Astrocyte (in vitro differentiated cells and primary cell): ENCODE results near the gene KTI12. TPM values are rescaled to one million over a fixed set of nuclear protein-coding genes. Genes with fewer than 3 reads are reported as not detected.

Source experiments
- DNase-seq: peaks from one replicate; pipeline ENCODE4 v3.0.0-alpha.2; 2010; ENCODE audit warnings: low read depth
- FAIRE-seq: peaks from 2 replicates; lab custom pipeline; 2011; peaks lifted over from hg19 to GRCh38; lab: Jason Lieb, UNC
- H2AFZ ChIP-seq: 2 replicates; pipeline ENCODE4 v1.6.0; 2012; ENCODE audit warnings: low read depth, low read length, inconsistent platforms
- H3K27ac ChIP-seq: 2 replicates; pipeline ENCODE4 v1.5.1; 2011; ENCODE audit warnings: low read depth, low read length, inconsistent platforms
- H3K27me3 ChIP-seq: 2 replicates; pipeline ENCODE4 v1.6.0; 2011; ENCODE audit warnings: low read length, inconsistent platforms; ENCODE audit not compliant: insufficient read depth
- H3K36me3 ChIP-seq: 2 replicates; pipeline ENCODE4 v1.5.1; 2011; ENCODE audit warnings: low read length, inconsistent platforms; ENCODE audit not compliant: insufficient read depth
- H3K4me1 ChIP-seq: 2 replicates; pipeline ENCODE4 v1.5.1; 2011; ENCODE audit warnings: low read length, inconsistent platforms; ENCODE audit not compliant: insufficient read depth
- H3K4me2 ChIP-seq: 2 replicates; pipeline ENCODE4 v1.6.0; 2012; ENCODE audit warnings: low read length, inconsistent platforms
- H3K4me3 ChIP-seq: 2 replicates; pipeline ENCODE4 v1.5.1; 2011; ENCODE audit warnings: low read depth, mild to moderate bottlenecking, low read length, inconsistent platforms; ENCODE audit not compliant: insufficient read depth
- H3K79me2 ChIP-seq: 2 replicates; pipeline ENCODE4 v1.6.0; 2012; ENCODE audit warnings: mild to moderate bottlenecking, low read length, inconsistent platforms; ENCODE audit not compliant: insufficient read depth
- H3K9ac ChIP-seq: 2 replicates; pipeline ENCODE4 v1.6.0; 2012; ENCODE audit warnings: mild to moderate bottlenecking, low read length, inconsistent platforms
- H3K9me3 ChIP-seq: 2 replicates; pipeline ENCODE4 v1.5.1; 2012; ENCODE audit warnings: low read depth, mild to moderate bottlenecking, low read length, inconsistent platforms; ENCODE audit not compliant: insufficient read depth
- H4K20me1 ChIP-seq: 2 replicates; pipeline ENCODE4 v1.6.0; 2012; ENCODE audit warnings: low read length, inconsistent platforms; ENCODE audit not compliant: insufficient read depth
- H3K27ac Mint-ChIP-seq: one replicate; pipeline ENCODE4 v1.8.0; 2021; ENCODE audit warnings: mild to moderate bottlenecking, mixed read lengths; ENCODE audit not compliant: unreplicated experiment
- H3K27me3 Mint-ChIP-seq: one replicate; pipeline ENCODE4 v1.8.0; 2021; ENCODE audit warnings: low read depth, mixed read lengths; ENCODE audit not compliant: unreplicated experiment
- H3K36me3 Mint-ChIP-seq: one replicate; pipeline ENCODE4 v1.8.0; 2021; ENCODE audit warnings: low read depth, mixed read lengths; ENCODE audit not compliant: unreplicated experiment
- H3K4me1 Mint-ChIP-seq: one replicate; pipeline ENCODE4 v1.8.0; 2021; ENCODE audit warnings: low read depth, mixed read lengths; ENCODE audit not compliant: unreplicated experiment
- H3K4me3 Mint-ChIP-seq: one replicate; pipeline ENCODE4 v1.8.0; 2021; ENCODE audit warnings: mild to moderate bottlenecking, moderate library complexity, mixed read lengths; ENCODE audit not compliant: unreplicated experiment
- H3K9me3 Mint-ChIP-seq: one replicate; pipeline ENCODE4 v1.8.0; 2021; ENCODE audit warnings: mild to moderate bottlenecking, mixed read lengths; ENCODE audit not compliant: unreplicated experiment
- CTCF ChIP-seq: IDR thresholded peaks from 2 replicates; pipeline ENCODE4 v1.5.1; 2011; ENCODE audit warnings: low read depth, mild to moderate bottlenecking, inconsistent platforms, low read length, moderate library complexity; ENCODE audit not compliant: insufficient read depth
- EZH2 ChIP-seq: IDR thresholded peaks from 2 replicates; pipeline ENCODE4 v1.6.1; 2012; ENCODE audit warnings: mild to moderate bottlenecking, low read length, inconsistent platforms; ENCODE audit not compliant: insufficient read depth
- total RNA-seq: library from RNA; stranded (reverse); gene quantifications from 2 replicates; pipeline ENCODE4 v1.2.1, GENCODE V29; 2021

Gene KTI12
- total RNA-seq, 1 donor from 2014 or later = 8.6 TPM

GRCh38 chr1:52037402-52037814, 3.8 kb upstream of the KTI12 start:
- H3K9me3 ChIP-seq = no peaks in the 10 kb centered on the region
- H3K9ac ChIP-seq = no peak overlapping the region
- no peak for FAIRE-seq
- Mint-ChIP-seq H3K27ac (no peak overlapping the region), H3K27me3 (no peaks in the 10 kb centered on the region), H3K36me3 (peaks cover 2% of the 10 kb centered on the region), H3K4me1 (peaks cover 5% of the 10 kb centered on the region), H3K4me3 (no peak overlapping the region), H3K9me3 (no peaks in the 10 kb centered on the region)
- no peak overlapping the region for H3K27ac ChIP-seq
- H3K4me1 ChIP-seq = peaks cover under 1% of the 10 kb centered on the region
- no peak for DNase-seq
- H3K79me2 ChIP-seq = peaks cover 14% of the 10 kb centered on the region
- H2AFZ ChIP-seq = no peak overlapping the region
- H3K4me3 ChIP-seq = no peak overlapping the region
- peaks cover 5% of the 10 kb centered on the region for H4K20me1 ChIP-seq
- no peak overlapping the region for H3K4me2 ChIP-seq
- TF ChIP-seq CTCF (no peak), EZH2 (no peak)
- peaks cover 9% of the 10 kb centered on the region for H3K36me3 ChIP-seq
- no peaks in the 10 kb centered on the region for H3K27me3 ChIP-seq

- Histone ChIP-seq H4K20me1 (peaks cover 23% of the 10 kb centered on the region), H3K27me3 (no peaks in the 10 kb centered on the region), H3K36me3 (peaks cover 6% of the 10 kb centered on the region), H2AFZ (peak overlapping the region; percentile 92), H3K4me3 (peak overlapping the region; percentile 82), H3K4me2 (peak overlapping the region; percentile 91), H3K27ac (peak overlapping the region; percentile 91), H3K4me1 (peaks cover 7% of the 10 kb centered on the region), H3K9ac (peak overlapping the region; percentile 93), H3K9me3 (no peaks in the 10 kb centered on the region), H3K79me2 (peaks cover 36% of the 10 kb centered on the region)
- TF ChIP-seq CTCF (no peak), EZH2 (no peak)
- Mint-ChIP-seq H3K9me3 (no peaks in the 10 kb centered on the region), H3K27ac (peak overlapping the region; percentile 86), H3K27me3 (no peaks in the 10 kb centered on the region), H3K4me1 (peaks cover 17% of the 10 kb centered on the region), H3K36me3 (peaks cover 3% of the 10 kb centered on the region), H3K4me3 (peak overlapping the region; percentile 91)
- FAIRE-seq (no peak), DNase-seq (no peak)
These were observed 407 bp upstream of the KTI12 start for GRCh38 chr1:52034050-52034384.

GRCh38 chr1:52032785-52033131, 852 bp downstream of the KTI12 start:
- peaks cover 36% of the 10 kb centered on the region for H3K79me2 ChIP-seq
- H3K36me3 ChIP-seq = peaks cover 3% of the 10 kb centered on the region
- peak overlapping the region; percentile 86 for H3K27ac Mint-ChIP-seq
- no peaks in the 10 kb centered on the region for H3K9me3 Mint-ChIP-seq
- H3K9me3 ChIP-seq = no peaks in the 10 kb centered on the region
- peak overlapping the region; percentile 82 for H3K4me3 ChIP-seq
- H2AFZ ChIP-seq = peak overlapping the region; percentile 92
- peaks cover 3% of the 10 kb centered on the region for H3K36me3 Mint-ChIP-seq
- FAIRE-seq (no peak), DNase-seq (peak; percentile 57)
- H3K4me1 Mint-ChIP-seq = peaks cover 17% of the 10 kb centered on the region
- peaks cover 7% of the 10 kb centered on the region for H3K4me1 ChIP-seq
- H3K27ac ChIP-seq = peak overlapping the region; percentile 91
- H3K27me3 Mint-ChIP-seq = no peaks in the 10 kb centered on the region
- H3K9ac ChIP-seq = peak overlapping the region; percentile 93
- peak overlapping the region; percentile 91 for H3K4me2 ChIP-seq
- TF ChIP-seq CTCF (no peak), EZH2 (no peak)
- peaks cover 23% of the 10 kb centered on the region for H4K20me1 ChIP-seq
- H3K27me3 ChIP-seq = no peaks in the 10 kb centered on the region
- H3K4me3 Mint-ChIP-seq = peak overlapping the region; percentile 91
